Stimulated activated CD4-positive, alpha-beta T cell treated with anti-CD3 and anti-CD28 coated beads, Interleukin-1b, Interleukin-23, amount 100 ng/mL, for 4 hours (primary cell): Measurements from ENCODE around the gene MPP4.
A peak's percentile ranks its signal among the peaks of the same experiment; 100 is the strongest.
"Not testable (repeated sequence)": the region's sequence is repeated elsewhere in the genome, so short reads cannot be mapped to it uniquely, and the experiment has no call there.

Experiments used
- DNase-seq, 2 donors: peaks; one replicate each; pipeline ENCODE4 v3.0.0-alpha.2; 2020; ENCODE audit warnings: low read depth in 2 of 2

The MPP4 gene

DNA sequence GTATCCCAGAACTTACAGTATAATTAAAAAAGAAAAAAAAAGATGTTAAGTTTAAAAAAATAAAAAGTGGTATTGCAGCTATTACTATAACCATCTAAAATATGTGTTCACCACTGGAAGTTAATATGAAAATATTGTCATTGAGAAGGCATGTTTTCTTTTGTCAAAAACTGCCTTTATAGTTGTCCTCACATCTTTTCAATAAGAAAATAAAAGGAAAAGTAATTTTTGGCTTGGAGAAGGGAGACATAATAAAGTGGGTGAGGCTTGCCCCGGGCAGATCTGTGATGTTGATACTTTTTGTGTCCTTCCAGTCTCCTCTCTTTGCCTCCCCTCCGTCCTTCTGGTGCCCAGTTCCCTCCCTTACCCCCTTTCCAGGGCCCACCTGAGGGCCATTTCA is 24.9 kb downstream of the MPP4 start:
- no peak for DNase-seq

DNA sequence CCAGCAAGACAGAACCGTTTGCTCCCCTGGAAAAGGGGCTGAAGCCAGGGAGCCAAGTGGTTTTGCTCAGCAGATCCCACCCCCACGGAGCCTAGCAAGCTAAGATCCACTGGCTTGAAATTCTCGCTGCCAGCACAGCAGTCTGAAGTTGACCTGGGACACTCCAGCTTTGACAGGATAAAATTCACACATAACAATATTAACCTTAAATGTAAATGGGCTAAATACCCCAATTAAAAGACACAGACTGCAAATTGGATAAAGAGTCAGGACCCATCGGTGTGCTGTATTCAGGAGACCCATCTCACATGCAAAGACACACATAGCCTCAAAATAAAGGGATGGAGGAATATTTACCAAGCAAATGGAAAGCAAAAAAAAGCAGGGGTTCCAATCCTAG is 27.2 kb downstream of the MPP4 start:
- not testable (repeated sequence) for DNase-seq

DNA sequence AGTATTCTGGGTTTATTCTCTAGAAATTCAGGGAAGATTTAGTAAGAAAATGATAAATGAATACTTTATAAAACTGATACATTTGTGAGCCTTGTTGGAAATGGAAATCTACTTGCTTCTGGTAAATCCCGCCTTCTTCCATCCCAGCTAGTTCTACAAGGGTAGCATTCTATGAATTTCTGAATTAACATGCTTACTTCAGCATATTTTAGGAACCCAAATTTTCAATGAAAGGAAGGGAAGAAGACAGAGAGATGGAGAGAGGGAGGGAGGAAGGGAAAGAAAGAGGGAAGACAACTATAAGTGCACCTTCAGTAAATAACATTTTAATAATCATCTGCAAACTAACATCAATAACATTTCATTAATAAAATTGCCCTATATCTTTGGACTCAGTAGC is 28.6 kb downstream of the MPP4 start:
- no peak for DNase-seq

DNA sequence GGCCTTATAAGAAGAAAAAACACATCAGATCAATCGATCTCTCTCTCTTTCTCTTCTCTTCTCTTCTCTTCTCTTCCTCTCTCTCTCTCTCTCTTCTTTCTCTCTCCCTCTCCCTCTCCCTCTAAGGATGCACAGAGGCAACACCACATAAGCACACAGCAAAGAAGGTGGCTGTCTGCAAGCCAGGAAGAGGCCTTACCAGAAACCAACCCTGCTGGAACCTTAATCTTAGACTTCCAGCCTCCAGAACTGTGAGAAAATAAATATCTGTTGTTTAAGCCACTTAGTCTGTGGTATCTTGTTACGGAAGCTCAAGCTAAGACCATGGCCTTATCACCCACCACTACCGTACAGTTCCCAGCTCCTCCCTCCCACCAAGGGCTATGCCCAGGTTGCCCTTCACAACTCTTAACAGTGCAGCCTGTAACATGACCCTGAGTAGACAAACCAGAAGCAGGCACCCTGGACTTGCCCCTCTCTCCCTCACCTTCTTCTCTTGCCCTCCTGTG is 30.0 kb downstream of the MPP4 start:
- no peak for DNase-seq

DNA sequence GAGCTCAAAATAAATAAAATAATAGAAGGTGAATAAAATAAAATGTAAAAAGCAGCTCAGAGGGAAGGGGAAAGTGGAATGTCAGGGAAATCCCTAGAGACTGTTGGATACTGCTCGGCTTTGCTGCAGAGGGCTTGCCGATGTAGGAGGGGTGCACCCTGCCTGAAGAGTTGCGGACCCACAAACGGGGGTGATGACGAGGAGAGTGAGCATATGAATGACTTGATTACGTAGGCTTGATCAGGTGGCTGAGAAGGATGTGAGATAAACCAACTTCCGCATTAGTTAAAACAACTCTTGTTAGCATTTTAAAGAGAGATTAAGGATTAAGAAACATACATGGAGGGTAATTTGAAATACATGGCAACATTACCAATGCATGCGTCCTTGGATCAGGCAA is 34.1 kb downstream of the MPP4 start:
- no peak for DNase-seq

DNA sequence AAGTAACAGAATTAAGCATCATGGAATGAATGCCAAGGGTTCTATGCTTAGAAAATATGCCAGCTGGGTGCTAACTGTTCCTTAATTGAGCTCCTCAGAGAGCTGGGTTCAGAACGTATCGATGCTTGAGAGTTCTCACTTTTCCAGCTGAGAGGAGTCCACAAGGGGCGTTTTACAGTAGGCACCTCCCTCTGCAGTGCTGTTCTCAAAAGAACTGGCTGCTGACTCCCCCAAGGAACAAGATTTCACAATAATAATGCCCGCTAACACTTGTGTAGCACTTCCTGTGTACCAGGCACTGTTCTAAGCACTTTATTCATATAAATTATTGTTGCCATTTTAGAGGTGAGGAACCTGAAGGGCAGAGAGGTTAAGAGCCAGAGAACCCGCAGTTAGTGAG is 37.1 kb downstream of the MPP4 start:
- no peak for DNase-seq

DNA sequence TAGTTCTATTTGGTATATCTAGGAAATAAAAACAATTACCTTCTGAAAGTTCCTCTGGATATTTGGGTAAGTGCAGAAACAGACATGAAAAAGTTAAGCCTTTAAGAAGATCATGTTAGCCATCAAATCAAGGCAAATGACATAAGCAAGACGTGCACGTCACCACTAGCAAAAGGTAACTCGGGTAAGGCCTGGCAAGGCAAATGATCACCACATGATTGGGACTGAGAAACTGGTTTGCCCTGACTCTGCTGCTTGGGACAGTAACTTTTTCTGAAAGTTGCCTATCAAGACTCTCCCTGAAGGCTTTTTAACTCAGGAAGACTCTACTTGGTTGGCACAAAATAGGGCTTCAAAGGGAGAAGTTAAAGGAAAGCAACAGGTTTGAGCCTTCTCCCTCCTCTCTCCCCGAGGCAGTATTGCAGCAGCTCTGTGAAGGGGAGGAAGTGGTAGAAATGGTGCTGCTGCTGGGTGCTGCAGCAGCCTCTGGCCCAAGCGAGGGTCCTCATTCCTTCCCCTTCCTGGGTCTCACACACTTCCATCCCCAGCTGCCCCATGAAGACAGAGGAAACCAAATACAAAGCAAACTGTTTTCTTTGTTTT is 38.0 kb downstream of the MPP4 start:
- no peak for DNase-seq

DNA sequence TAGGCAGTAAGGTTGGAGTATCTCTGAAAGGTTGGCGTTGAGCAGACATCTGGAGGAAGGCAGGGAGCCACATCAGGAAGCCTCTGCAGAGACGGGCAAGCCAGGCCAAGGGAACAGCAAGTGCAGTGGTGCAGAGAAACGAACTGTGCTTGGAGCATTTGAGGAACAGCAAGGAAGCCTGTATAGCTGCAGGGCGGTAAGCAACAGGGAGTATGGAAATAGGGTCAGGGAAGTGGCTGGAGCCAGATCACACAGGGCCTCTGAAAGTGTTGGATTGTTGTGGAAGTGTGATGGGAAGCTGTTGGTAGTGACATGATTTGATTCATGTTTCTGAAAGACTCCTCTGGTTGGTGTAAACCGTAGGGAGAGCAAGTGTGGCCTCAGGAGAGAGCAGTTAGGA is 41.7 kb downstream of the MPP4 start:
- no peak for DNase-seq

DNA sequence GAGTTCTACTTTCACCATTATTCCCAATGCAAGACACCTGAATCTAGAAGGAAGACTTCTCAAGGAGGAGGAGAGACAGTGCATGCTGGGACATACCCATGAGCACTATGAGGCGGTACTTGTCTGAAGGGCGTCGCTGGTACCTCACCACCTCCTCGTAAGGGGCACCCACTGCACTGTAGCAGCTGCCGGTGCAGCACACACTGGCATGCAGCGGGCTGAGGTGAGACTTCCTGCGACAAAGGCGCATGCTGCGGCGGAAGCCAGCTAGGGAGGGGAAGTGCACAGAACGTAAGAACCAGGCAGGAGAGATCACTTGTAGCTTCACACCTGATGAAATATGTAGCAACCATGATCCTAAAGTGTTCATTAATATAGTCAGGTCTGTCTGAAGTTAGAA is 42.3 kb downstream of the MPP4 start:
- no peak for DNase-seq

DNA sequence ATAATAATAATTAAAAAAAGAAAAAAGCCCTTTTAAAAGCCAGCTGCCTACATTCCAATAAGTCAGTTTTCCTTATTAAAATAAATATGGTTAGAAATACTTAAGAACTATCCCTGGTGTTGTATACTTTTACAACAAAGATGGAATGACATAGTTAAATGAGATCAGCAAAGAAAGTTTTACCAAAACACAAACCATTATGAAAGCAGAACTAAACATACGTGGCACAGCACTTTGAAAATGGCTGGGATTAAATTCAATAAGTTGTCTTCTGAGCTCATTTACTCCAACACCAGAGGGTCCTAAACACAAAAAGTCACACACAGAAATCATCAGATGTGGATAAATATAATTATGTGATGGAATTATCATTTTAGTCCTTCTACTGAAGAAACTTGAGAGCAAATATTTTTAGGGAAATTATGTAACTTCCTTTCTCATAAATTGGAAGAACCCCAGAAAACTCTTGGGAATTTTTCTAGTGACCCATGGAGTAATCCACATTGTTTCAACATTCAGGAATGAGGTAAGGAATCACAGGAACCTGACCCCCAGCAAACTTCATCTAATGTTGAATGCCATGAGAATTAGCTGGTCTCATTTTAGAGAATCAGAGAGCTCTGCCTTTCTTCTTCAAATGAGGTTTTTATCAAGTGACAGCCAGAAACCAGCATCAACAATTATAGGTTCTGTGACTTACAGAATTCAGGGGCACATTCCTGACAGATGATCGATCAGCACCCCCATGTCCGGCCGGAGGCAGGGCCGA is 43.6 kb downstream of the MPP4 start:
- no peak for DNase-seq

DNA sequence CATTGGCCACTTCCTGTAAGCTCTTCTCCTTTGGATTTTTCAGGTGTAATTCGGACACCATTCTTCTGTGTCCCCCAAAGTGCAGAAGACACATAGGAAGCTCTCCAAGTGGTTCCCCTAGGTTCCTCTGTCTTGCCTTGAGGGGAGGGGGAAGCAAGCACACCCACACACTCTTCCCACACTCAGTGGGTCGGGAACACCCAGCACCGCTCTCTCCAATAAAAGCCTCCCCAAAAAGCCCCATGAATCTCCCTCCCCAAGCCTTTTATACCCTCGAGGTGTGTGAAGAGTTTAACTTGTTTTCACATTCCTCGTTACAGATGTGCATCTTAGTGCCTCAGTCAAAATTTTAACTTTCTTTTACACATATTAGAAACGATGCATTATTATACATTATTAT is 45.2 kb downstream of the MPP4 start:
- DNase-seq: no peak

DNA sequence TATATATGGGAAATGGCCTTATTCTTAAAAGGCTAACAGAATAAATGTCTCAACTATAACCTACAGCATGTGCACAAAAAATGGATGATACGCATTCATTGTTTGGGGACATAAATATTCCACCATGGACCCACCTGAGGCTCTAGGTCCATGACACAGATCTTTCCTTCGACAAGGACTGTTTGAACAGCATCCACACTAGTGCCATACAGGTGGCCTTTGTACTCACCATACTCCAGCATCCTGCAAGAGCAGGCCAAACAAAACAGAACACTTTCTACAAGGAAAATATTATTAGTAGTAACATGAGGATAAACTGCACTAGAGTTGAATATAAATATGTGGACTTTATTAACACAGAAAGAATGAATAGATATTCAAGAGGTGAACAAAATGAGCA is 49.0 kb downstream of the MPP4 start:
- DNase-seq: no peak

DNA sequence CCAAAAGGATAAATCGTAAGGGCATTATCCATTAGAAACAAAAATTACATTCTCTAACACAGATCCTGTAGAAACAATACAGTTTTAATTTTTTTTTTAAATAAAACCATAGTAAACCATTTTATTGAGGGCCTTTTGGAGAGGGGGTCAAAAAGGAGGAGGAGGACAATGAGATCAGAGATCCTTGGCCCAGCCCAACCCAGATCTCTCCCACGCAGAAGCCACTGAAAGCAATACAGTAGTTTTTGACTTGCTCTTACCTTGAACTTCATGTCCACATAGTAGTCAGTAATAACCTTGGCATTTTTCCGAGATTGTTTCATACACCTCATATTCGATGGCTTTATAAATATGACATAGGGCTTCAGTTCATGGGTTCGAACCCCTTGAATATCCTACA is 51.0 kb downstream of the MPP4 start:
- no peak for DNase-seq

DNA sequence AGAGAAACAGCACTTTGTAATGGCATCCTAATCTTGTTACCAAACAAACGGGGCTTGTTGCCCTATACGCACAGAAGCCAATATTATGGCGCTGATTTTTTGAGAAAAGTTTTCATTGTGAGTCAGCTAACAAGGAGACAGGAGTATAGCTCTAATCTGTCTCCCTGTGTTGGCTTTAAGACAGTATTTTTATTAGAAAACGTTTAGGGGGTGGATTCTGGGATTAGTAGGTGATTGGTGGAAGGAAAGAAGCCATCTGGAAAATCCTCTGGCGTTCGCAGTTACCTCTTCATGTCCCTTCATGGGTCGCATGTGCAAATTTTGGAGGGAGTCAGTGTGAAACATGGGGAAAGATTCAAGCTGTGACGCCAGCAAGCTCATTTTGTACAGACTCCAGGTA is 54.4 kb downstream of the MPP4 start:
- DNase-seq: no peak

DNA sequence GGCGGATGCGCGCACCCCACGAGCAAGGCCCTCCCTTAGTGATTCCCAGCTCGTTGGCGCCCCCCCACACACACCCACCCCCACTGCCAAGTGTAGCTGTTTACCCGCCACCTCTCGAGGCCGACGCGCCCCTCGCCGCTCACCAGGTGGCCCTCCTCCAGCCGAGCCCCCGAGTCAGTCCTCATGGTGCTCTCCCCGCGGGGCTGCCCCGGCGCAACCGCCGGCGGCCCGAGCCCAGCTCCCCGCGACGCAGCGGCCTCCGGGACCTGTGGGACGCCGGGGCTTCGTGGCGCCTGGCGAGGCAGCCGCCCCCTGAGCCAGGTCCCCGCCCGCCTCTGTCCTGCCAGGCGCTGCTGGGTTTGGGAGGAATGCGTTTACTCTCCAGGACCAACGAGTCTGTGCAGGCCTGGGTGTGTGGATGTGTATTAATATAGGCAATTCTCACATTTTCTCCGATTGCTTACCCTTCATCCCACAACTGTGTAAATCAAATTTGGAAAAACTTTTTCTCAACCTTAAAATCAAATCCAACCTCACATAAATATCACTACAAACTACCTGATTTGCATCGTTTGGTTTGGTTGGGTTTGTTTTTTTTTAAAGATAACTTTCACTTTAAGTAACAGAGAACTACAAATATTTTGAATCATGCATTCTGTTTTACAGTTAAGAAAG is 55.1 kb downstream of the MPP4 start, which contains the start of gene TMEM237:
Gene TMEM237, minus strand, starts transcription at position 288 of the 675 bp plus-strand sequence. Its CDS starts 103 bp downstream, at position 185.
- peak in 1 of 2 donors; percentile 31 for DNase-seq

DNA sequence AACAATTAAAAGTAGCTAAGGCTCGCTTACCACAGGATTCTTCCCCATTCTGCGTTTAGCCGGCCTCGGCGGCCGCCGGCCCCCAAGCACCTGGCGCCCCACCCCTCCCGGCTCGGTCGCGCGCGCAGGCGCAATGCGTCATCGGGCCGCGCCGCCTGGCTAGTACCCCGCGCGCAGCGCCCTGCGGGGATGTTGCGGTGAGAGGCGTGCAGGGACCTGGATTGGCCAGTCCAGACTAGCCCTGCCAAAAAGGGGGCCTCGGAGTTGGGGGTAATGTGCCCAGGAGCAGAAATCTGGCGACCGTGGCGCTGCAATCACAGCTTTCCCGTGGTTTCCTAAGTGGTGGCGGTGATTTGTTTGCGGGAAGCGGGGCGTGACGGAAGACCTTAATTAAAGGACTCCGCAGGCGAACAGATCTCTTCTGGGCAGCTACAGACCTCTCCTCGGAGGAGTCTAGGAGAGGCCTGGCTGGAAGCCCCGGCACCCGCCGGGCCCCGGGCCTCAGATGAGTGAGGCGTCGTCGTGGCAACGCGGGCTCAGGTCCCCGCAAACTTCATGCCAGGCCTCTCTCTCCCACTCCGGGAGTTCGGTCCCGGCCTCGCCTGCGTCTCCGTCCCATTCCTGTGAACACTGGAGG is 55.7 kb downstream of the MPP4 start:
- DNase-seq: peak; percentile 71 to 82

DNA sequence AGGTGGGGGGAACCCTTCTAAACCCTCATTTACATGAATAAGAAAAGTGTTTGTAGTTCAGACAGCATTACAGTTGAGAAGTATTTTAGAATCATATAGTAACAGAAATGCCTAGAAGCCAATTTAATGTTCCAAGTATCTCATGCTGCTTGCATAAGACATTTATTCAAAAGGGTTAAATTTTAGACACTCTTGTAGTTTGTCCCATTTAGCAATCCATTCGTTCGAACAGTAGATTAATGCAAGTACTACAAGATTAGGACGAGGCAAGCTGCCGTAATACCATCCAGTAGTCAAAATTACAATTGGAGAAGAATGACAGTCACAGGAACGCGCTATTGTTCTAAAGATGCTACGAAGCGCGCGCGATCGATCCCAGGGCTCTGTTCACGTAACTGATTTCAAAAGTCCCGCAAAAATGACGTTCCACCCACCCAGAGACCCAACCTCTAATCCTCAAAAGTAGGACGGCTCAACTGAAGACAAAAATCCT is 56.3 kb downstream of the MPP4 start:
- no peak for DNase-seq

DNA sequence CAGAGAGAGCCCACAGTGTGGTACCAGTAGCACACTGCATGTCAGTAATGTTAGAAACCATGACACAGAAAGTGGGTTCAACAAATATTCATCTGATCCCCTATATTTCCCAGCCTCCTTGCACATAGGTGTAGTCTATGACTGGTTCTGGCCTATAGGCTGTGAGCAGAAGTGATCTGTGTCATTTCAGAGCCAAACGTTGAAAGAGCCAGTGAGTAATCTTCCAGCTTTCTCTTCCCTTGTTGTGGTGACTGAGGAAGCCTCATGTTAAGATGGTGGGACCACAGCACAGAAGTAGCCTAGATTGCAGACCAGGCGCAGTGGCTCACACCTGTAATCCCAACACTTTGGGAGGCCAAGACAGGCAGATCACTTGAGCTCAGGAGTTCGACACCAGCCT is 59.2 kb downstream of the MPP4 start:
- DNase-seq: no peak

DNA sequence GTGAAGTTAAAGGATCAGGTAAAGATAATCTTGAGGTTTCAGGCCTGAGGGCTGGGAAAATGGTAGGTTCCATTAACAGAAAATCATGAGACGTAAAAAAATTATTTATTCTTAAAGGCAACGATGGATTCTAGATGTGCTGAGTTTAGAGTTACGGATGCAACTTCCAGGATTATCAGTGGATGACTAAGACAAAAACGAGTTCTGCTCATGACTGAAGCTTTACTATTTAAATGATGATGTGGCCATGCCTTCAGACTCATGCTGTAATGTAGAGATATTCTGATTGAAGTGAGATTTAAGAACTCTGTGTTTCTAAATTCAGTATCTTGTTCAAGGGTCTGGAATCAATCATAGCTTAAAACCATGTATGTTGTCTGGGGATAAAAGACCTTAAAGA is 60.1 kb downstream of the MPP4 start:
- no peak for DNase-seq

DNA sequence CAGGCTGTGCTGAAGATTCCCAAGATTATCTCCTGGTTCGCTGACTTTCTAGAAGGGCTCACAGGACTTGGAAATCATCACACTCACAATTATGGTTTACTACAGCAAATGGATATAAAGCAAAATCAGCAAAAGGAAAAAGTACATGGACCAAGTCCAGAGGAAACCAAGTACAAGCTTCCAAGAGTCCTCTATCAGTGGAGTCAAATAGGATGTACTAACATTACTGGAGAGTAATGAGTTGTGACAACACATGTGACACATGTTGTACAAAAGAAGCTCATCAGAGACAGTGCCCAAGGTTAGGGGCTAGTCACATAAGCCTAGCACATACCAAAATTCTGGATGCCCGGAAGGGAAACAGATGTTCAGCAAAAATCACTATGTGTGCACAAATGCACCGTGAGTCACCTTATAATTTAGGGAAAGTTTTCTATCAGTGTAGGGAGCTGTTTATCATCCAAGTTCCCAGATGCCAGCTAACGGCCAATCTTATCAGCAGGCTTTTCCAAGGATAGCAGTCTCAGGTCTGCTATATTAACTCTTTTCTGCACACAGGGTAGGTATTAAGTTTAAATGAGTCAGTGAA is 64.7 kb downstream of the MPP4 start:
- no peak for DNase-seq

DNA sequence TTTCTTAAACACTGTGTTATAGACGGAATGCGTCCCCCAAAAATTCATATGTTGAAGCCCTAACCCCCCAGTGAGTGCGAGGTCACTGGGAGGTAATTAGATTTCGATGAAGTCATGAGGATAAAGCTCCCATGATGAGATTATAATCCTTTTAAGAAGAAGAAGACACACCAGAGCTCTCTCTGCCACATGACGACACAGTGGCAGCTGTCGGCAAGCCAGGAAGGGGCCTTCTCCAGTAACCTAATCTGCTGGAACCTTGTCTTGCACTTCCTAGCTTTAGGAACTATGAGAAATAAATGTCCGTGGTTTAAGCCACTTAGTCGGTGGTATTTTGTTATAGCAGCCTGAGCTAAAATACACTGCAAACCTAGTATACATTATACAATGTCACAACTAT is 67.4 kb downstream of the MPP4 start:
- no peak for DNase-seq

DNA sequence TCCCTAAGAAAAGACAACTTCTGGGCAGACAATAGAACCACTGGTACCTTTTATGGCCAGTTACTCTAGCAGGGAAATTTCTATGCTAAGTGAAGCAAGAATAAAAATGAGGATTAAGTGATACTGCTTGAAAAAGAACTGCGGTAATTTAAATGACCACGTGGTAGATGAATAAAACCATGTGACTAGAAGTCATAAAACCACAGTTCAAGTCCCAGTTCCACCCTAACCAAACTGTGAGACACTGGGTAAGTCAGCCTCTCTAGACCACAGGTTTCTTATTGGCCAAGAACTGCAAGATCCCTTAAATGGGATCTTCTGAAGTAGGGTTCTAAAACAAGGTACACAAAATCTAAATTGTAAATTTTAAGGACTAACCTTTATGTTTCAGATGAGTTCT is 67.9 kb downstream of the MPP4 start:
- DNase-seq: no peak
